Glomerular endothelial cell (primary cell): ENCODE measurements around the gene TBC1D22A. TPM values are rescaled to one million over a fixed set of nuclear protein-coding genes. Genes with fewer than 3 reads are reported as not detected.
"Not testable (repeated sequence)": the region's sequence is repeated elsewhere in the genome, so short reads cannot be mapped to it uniquely, and the experiment has no call there.

ENCODE experiments used
- DNase-seq: peaks from one replicate; pipeline ENCODE4 v3.0.0-alpha.2; 2011; ENCODE audit warnings: low read depth, low spot score; ENCODE audit errors: extremely low read depth
- total RNA-seq: library from RNA; depleted of rRNA; stranded (reverse); fragments of >200 nt; gene quantifications from 2 replicates; pipeline ENCODE4 v1.2.3, GENCODE V29; 2015

TBC1D22A gene
- total RNA-seq, 1 donor from 2014 or later: 38.7 TPM

- DNase-seq: no peak
Measured at GRCh38 chr22:47105085-47105484, 342.6 kb downstream of the TBC1D22A start.

GRCh38 chr22:47106806-47107205 is 344.4 kb downstream of the TBC1D22A start:
- no peak for DNase-seq

- no peak for DNase-seq
Measured at GRCh38 chr22:47107431-47107830, 345.0 kb downstream of the TBC1D22A start.

GRCh38 chr22:47110817-47111443 is 348.5 kb downstream of the TBC1D22A start:
- no peak for DNase-seq

- no peak for DNase-seq
Measured at GRCh38 chr22:47111626-47112581, 349.5 kb downstream of the TBC1D22A start.

- DNase-seq: no peak
Measured at GRCh38 chr22:47112582-47112965, 350.1 kb downstream of the TBC1D22A start.

GRCh38 chr22:47112994-47113852 is 350.8 kb downstream of the TBC1D22A start:
- no peak for DNase-seq

- DNase-seq: no peak
Measured at GRCh38 chr22:47113853-47114415, 351.5 kb downstream of the TBC1D22A start.

- DNase-seq: no peak
Measured at GRCh38 chr22:47114813-47115517, 352.5 kb downstream of the TBC1D22A start.

GRCh38 chr22:47115518-47115890 is 353.1 kb downstream of the TBC1D22A start:
- DNase-seq: no peak

GRCh38 chr22:47115921-47116320 is 353.5 kb downstream of the TBC1D22A start:
- DNase-seq: no peak

- no peak for DNase-seq
Measured at GRCh38 chr22:47116426-47117341, 354.2 kb downstream of the TBC1D22A start.

GRCh38 chr22:47117442-47117841 is 355.0 kb downstream of the TBC1D22A start:
- not testable (repeated sequence) for DNase-seq

GRCh38 chr22:47119181-47119580 is 356.7 kb downstream of the TBC1D22A start:
- DNase-seq: no peak

- no peak for DNase-seq
Measured at GRCh38 chr22:47120399-47120798, 357.9 kb downstream of the TBC1D22A start.

- no peak for DNase-seq
Measured at GRCh38 chr22:47121791-47122190, 359.3 kb downstream of the TBC1D22A start.

- DNase-seq: no peak
Measured at GRCh38 chr22:47122441-47123000, 360.1 kb downstream of the TBC1D22A start.

- no peak for DNase-seq
Measured at GRCh38 chr22:47123006-47123826, 360.8 kb downstream of the TBC1D22A start.
